OCI-M2 (cell line): ENCODE data around the gene PTPN23.

Experiments used
- DNase-seq: peaks from one replicate; lab custom pipeline; 2025; ENCODE audit not compliant: unreplicated experiment; lab: John Stamatoyannopoulos, UW

Gene PTPN23

GRCh38 chr3:47405820-47406761 is 25.3 kb downstream of the PTPN23 start:
- DNase-seq: no peak

- no peak for DNase-seq
Observed at GRCh38 chr3:47406762-47407149, 25.9 kb downstream of the PTPN23 start.

- no peak for DNase-seq
Observed at GRCh38 chr3:47407237-47407636, 26.4 kb downstream of the PTPN23 start.

GRCh38 chr3:47407896-47408838 is 27.3 kb downstream of the PTPN23 start:
- no peak for DNase-seq

GRCh38 chr3:47408839-47409229 is 28.0 kb downstream of the PTPN23 start:
- DNase-seq: no peak

GRCh38 chr3:47409284-47409683 is 28.5 kb downstream of the PTPN23 start:
- DNase-seq: no peak

GRCh38 chr3:47409688-47410416 is 29.0 kb downstream of the PTPN23 start:
- DNase-seq: no peak

- DNase-seq: no peak
Observed at GRCh38 chr3:47410417-47410720, 29.5 kb downstream of the PTPN23 start.

GRCh38 chr3:47410801-47411646 is 30.2 kb downstream of the PTPN23 start:
- no peak for DNase-seq

GRCh38 chr3:47411696-47412452 is 31.1 kb downstream of the PTPN23 start:
- no peak for DNase-seq

- DNase-seq: no peak
Observed at GRCh38 chr3:47412453-47412756, 31.6 kb downstream of the PTPN23 start.

GRCh38 chr3:47412842-47413520 is 32.2 kb downstream of the PTPN23 start:
- no peak for DNase-seq

- no peak for DNase-seq
Observed at GRCh38 chr3:47413751-47414150, 32.9 kb downstream of the PTPN23 start.

GRCh38 chr3:47414161-47414564 is 33.3 kb downstream of the PTPN23 start:
- DNase-seq: no peak

GRCh38 chr3:47414666-47415587 is 34.1 kb downstream of the PTPN23 start:
- DNase-seq: no peak

- no peak for DNase-seq
Observed at GRCh38 chr3:47416041-47416440, 35.2 kb downstream of the PTPN23 start.

GRCh38 chr3:47418167-47419082 is 37.6 kb downstream of the PTPN23 start:
- no peak for DNase-seq
